IMR-90 (cell line): Measurements from ENCODE around the gene FLOT2.
"Not testable (repeated sequence)": the region's sequence is repeated elsewhere in the genome, so short reads cannot be mapped to it uniquely, and the experiment has no call there.

Experiments used
- FOS ChIP-seq: fragments of 150-350 bp; IDR thresholded peaks from 2 replicates; pipeline ENCODE4 v1.6.1; 2016; ENCODE audit warnings: low read depth, low read length
- MAZ ChIP-seq: IDR thresholded peaks from 2 replicates; pipeline ENCODE4 v1.6.1; 2012; ENCODE audit warnings: low read depth, mild to moderate bottlenecking, low read length, improper control_type of control experiment, moderate library complexity, borderline replicate concordance
- MXI1 ChIP-seq: IDR thresholded peaks from 2 replicates; pipeline ENCODE4 v1.6.1; 2012; ENCODE audit warnings: low read depth, mild to moderate bottlenecking, low read length, moderate library complexity, borderline replicate concordance
- POLR2A ChIP-seq: IDR thresholded peaks from 2 replicates; pipeline ENCODE4 v1.6.1; 2012; ENCODE audit warnings: mild to moderate bottlenecking, low read depth, low read length
- TF ChIP-seq, protein P1 (sequence below): conservative IDR thresholded peaks from 2 replicates; pipeline ENCODE4 v1.5.1; 2012; ENCODE audit warnings: mild to moderate bottlenecking, low read depth, low read length, improper control_type of control experiment
- TF ChIP-seq, protein P2 (sequence below): fragments of 150-350 bp; IDR thresholded peaks from 2 replicates; pipeline ENCODE4 v1.6.1; 2017; ENCODE audit warnings: mild to moderate bottlenecking, antibody characterized with exemption, low read length, low read depth

DNA sequence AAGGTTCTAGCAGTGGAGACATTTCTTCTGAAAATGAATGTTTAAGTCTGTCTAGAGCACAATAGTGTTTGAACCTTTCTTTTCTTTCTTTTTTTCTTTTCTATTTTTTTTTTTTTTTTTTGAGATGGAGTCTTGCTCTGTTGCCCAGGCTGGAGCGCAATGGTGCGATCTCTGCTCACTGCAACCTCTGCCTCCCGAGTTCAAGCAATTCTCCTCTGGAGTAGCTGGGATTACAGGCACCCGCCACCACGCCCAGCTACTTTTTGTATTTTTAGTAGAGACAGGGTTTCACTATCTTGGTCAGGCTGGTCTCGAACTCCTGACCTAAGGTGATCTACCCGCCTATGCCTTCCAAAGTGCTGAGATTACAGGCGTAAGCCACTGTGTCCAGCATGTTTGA, 37.0 kb upstream of the FLOT2 start:
- not testable (repeated sequence) for TF ChIP-seq POLR2A, MXI1, FOS, MAZ
- TF ChIP-seq, protein P1, sequence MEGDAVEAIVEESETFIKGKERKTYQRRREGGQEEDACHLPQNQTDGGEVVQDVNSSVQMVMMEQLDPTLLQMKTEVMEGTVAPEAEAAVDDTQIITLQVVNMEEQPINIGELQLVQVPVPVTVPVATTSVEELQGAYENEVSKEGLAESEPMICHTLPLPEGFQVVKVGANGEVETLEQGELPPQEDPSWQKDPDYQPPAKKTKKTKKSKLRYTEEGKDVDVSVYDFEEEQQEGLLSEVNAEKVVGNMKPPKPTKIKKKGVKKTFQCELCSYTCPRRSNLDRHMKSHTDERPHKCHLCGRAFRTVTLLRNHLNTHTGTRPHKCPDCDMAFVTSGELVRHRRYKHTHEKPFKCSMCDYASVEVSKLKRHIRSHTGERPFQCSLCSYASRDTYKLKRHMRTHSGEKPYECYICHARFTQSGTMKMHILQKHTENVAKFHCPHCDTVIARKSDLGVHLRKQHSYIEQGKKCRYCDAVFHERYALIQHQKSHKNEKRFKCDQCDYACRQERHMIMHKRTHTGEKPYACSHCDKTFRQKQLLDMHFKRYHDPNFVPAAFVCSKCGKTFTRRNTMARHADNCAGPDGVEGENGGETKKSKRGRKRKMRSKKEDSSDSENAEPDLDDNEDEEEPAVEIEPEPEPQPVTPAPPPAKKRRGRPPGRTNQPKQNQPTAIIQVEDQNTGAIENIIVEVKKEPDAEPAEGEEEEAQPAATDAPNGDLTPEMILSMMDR: not testable (repeated sequence)
- TF ChIP-seq, protein P2, sequence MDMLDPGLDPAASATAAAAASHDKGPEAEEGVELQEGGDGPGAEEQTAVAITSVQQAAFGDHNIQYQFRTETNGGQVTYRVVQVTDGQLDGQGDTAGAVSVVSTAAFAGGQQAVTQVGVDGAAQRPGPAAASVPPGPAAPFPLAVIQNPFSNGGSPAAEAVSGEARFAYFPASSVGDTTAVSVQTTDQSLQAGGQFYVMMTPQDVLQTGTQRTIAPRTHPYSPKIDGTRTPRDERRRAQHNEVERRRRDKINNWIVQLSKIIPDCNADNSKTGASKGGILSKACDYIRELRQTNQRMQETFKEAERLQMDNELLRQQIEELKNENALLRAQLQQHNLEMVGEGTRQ: not testable (repeated sequence)
